Hepatocyte (in vitro differentiated cells): ENCODE results near the gene IDH2. TPM values are rescaled to one million over a fixed set of nuclear protein-coding genes. Genes with fewer than 3 reads are reported as not detected.
A peak's percentile ranks its signal among the peaks of the same experiment; 100 is the strongest.

Source experiments
- DNase-seq: peaks from one replicate; pipeline ENCODE4 v3.0.0-alpha.2; 2016; ENCODE audit warnings: low spot score
- H2AFZ ChIP-seq: fragments of 200-600 bp; sonication (generic); 2 replicates; pipeline ENCODE4 v1.6.0; 2016; ENCODE audit warnings: antibody characterized with exemption, mild to moderate bottlenecking
- H3K27ac ChIP-seq: fragments of 200-600 bp; sonication (generic); 2 replicates; pipeline ENCODE4 v1.5.1; 2016; ENCODE audit warnings: mild to moderate bottlenecking
- H3K27me3 ChIP-seq: fragments of 200-600 bp; sonication (generic); 2 replicates; pipeline ENCODE4 v1.6.1; 2016
- H3K36me3 ChIP-seq: fragments of 200-600 bp; sonication (generic); replicated peaks from 2 replicates; pipeline ENCODE4 v1.5.1; 2016; ENCODE audit warnings: low read depth; ENCODE audit not compliant: insufficient read depth
- H3K4me1 ChIP-seq: fragments of 200-600 bp; sonication (generic); 2 replicates; pipeline ENCODE4 v1.5.1; 2016; ENCODE audit warnings: mild to moderate bottlenecking, moderate library complexity; ENCODE audit not compliant: insufficient read depth
- H3K4me2 ChIP-seq: fragments of 200-600 bp; sonication (generic); 2 replicates; pipeline ENCODE4 v1.6.0; 2016
- H3K4me3 ChIP-seq: fragments of 200-600 bp; sonication (generic); 2 replicates; pipeline ENCODE4 v1.5.1; 2016; ENCODE audit warnings: mild to moderate bottlenecking
- H3K79me2 ChIP-seq: fragments of 200-600 bp; sonication (generic); 2 replicates; pipeline ENCODE4 v1.6.0; 2017; ENCODE audit warnings: mild to moderate bottlenecking
- H3K9me2 ChIP-seq: fragments of 200-600 bp; sonication (generic); replicated peaks from 2 replicates; pipeline ENCODE4 v1.6.0; 2017; ENCODE audit warnings: mild to moderate bottlenecking; ENCODE audit not compliant: insufficient read depth
- H3K9me3 ChIP-seq: fragments of 200-600 bp; sonication (generic); 2 replicates; pipeline ENCODE4 v1.5.1; 2016; ENCODE audit warnings: low read depth, mild to moderate bottlenecking
- H4K20me1 ChIP-seq: fragments of 200-600 bp; sonication (generic); 2 replicates; pipeline ENCODE4 v1.6.0; 2016; ENCODE audit warnings: mild to moderate bottlenecking; ENCODE audit not compliant: insufficient read depth, poor library complexity, severe bottlenecking
- CTCF ChIP-seq: fragments of 200-600 bp; sonication (generic); IDR thresholded peaks from 2 replicates; pipeline ENCODE4 v1.5.1; 2016; ENCODE audit warnings: antibody characterized with exemption, mild to moderate bottlenecking; ENCODE audit not compliant: poor library complexity
- EZH2 ChIP-seq: fragments of 200-600 bp; sonication (generic); IDR thresholded peaks from 2 replicates; pipeline ENCODE4 v1.6.1; 2016; ENCODE audit warnings: antibody characterized with exemption, mild to moderate bottlenecking, borderline replicate concordance
- EZH2phosphoT487 ChIP-seq: fragments of 200-600 bp; sonication (generic); IDR thresholded peaks from one replicate; pipeline ENCODE4 v1.6.1; 2018; ENCODE audit warnings: antibody characterized with exemption, mild to moderate bottlenecking, low read depth, moderate library complexity; ENCODE audit not compliant: unreplicated experiment, severe bottlenecking
- WGBS: methylation state at CpG from one replicate; pipeline ENCODE4 v1.1.6; 2016; ENCODE audit warnings: low lambda C conversion rate; ENCODE audit errors: missing lambda C conversion rate; 5-methylcytosine and 5-hydroxymethylcytosine counted together
- polyA plus RNA-seq: library from polyadenylated mRNA; unstranded; fragments of >200 nt; fragmentation: Nextera tagmentation; extraction: Ambion mirVana; gene quantifications from 2 replicates; pipeline ENCODE4 v1.2.1, GENCODE V29; 2016
- total RNA-seq: library from RNA; depleted of rRNA; stranded (reverse); fragments of >200 nt; gene quantifications from 2 replicates; pipeline ENCODE4 v1.2.3, GENCODE V29; 2014

IDH2 gene
- total and polyA plus RNA-seq, 2 experiments from 2014 or later: 163 to 327 TPM

- H3K27ac ChIP-seq: no peak overlapping the region
- H4K20me1 ChIP-seq: no peaks in the 10 kb centered on the region
- peaks cover 15% of the 10 kb centered on the region for H3K79me2 ChIP-seq
- WGBS: 91% methylated on average over 20 of the region's 20 CpGs
- DNase-seq: no peak
- H3K4me2 ChIP-seq: no peak overlapping the region
- no peaks in the 10 kb centered on the region for H3K9me3 ChIP-seq
- no peaks in the 10 kb centered on the region for H3K9me2 ChIP-seq
- no peaks in the 10 kb centered on the region for H3K27me3 ChIP-seq
- TF ChIP-seq EZH2 (no peak), CTCF (no peak)
- H3K36me3 ChIP-seq: no peaks in the 10 kb centered on the region
- no peak overlapping the region for H3K4me3 ChIP-seq
- H3K4me1 ChIP-seq: no peaks in the 10 kb centered on the region
- no peak overlapping the region for H2AFZ ChIP-seq
Measured at GRCh38 chr15:90087454-90088154, 14.7 kb downstream of the IDH2 start.

GRCh38 chr15:90086868-90087268, 15.4 kb downstream of the IDH2 start:
- DNase-seq: no peak
- no peak overlapping the region for H3K4me2 ChIP-seq
- 89% methylated on average over 7 of the region's 7 CpGs for WGBS
- no peaks in the 10 kb centered on the region for H3K36me3 ChIP-seq
- no peak overlapping the region for H3K4me3 ChIP-seq
- no peaks in the 10 kb centered on the region for H3K4me1 ChIP-seq
- TF ChIP-seq CTCF (peak; percentile 58), EZH2 (no peak)
- H3K79me2 ChIP-seq: peaks cover 8% of the 10 kb centered on the region
- no peaks in the 10 kb centered on the region for H3K9me2 ChIP-seq
- no peaks in the 10 kb centered on the region for H3K9me3 ChIP-seq
- no peaks in the 10 kb centered on the region for H3K27me3 ChIP-seq
- no peak overlapping the region for H2AFZ ChIP-seq
- H4K20me1 ChIP-seq: no peaks in the 10 kb centered on the region
- no peak overlapping the region for H3K27ac ChIP-seq

- no peak overlapping the region for H3K4me2 ChIP-seq
- TF ChIP-seq EZH2 (no peak), CTCF (no peak), EZH2phosphoT487 (no peak)
- no peak overlapping the region for H3K27ac ChIP-seq
- no peaks in the 10 kb centered on the region for H3K27me3 ChIP-seq
- H2AFZ ChIP-seq: no peak overlapping the region
- WGBS: 88% methylated on average over 3 of the region's 3 CpGs
- no peaks in the 10 kb centered on the region for H3K36me3 ChIP-seq
- no peak overlapping the region for H3K4me3 ChIP-seq
- no peaks in the 10 kb centered on the region for H3K4me1 ChIP-seq
- no peaks in the 10 kb centered on the region for H3K9me2 ChIP-seq
- no peak for DNase-seq
- no peaks in the 10 kb centered on the region for H3K79me2 ChIP-seq
- no peaks in the 10 kb centered on the region for H3K9me3 ChIP-seq
- H4K20me1 ChIP-seq: no peaks in the 10 kb centered on the region
Measured at GRCh38 chr15:90085565-90085964, 16.7 kb downstream of the IDH2 start.

- no peak for DNase-seq
- Histone ChIP-seq H3K27ac (no peak overlapping the region), H3K4me2 (no peak overlapping the region), H3K4me3 (no peak overlapping the region), H3K9me2 (no peaks in the 10 kb centered on the region), H3K36me3 (no peaks in the 10 kb centered on the region), H4K20me1 (no peaks in the 10 kb centered on the region), H3K79me2 (no peaks in the 10 kb centered on the region), H2AFZ (no peak overlapping the region), H3K4me1 (no peaks in the 10 kb centered on the region), H3K27me3 (no peaks in the 10 kb centered on the region), H3K9me3 (no peaks in the 10 kb centered on the region)
- TF ChIP-seq CTCF: no peak
- TF ChIP-seq EZH2: no peak
- no peak for TF ChIP-seq EZH2phosphoT487
- WGBS: 97% methylated on average over 18 of the region's 18 CpGs
Measured at GRCh38 chr15:90084876-90085423, 17.3 kb downstream of the IDH2 start.
